SK-N-MC (cell line): ENCODE measurements around the gene C1QTNF8.
A peak's percentile ranks its signal among the peaks of the same experiment; 100 is the strongest.

Experiments
- DNase-seq: peaks from one replicate; pipeline ENCODE4 v3.0.0-alpha.2; 2011; ENCODE audit warnings: low read depth, low spot score
- H3K27ac ChIP-seq: fragments of 200-600 bp; sonication (generic); 2 replicates; pipeline ENCODE4 v1.5.1; 2016; ENCODE audit warnings: mixed run types
- H3K36me3 ChIP-seq: fragments of 200-600 bp; sonication (generic); 2 replicates; pipeline ENCODE4 v1.6.1; 2017; ENCODE audit warnings: antibody characterized with exemption, low read length, mixed read lengths; ENCODE audit not compliant: insufficient read depth
- H3K4me3 ChIP-seq: fragments of 200-600 bp; sonication (generic); 2 replicates; pipeline ENCODE4 v1.5.1; 2016
- H3K9ac ChIP-seq: fragments of 200-600 bp; sonication (generic); 2 replicates; pipeline ENCODE4 v1.8.0; 2017; ENCODE audit warnings: mixed run types, mixed read lengths; ENCODE audit not compliant: insufficient read length
- H3K9me3 ChIP-seq: fragments of 200-600 bp; sonication (generic); 2 replicates; pipeline ENCODE4 v1.6.1; 2017; ENCODE audit warnings: low read depth, mild to moderate bottlenecking, antibody characterized with exemption, low read length, moderate library complexity, mixed read lengths
- EZH2 ChIP-seq: fragments of 200-600 bp; sonication (generic); IDR thresholded peaks from one replicate; pipeline ENCODE4 v1.6.1; 2017; ENCODE audit warnings: antibody characterized with exemption
- FOXP2 ChIP-seq: optimal IDR thresholded peaks from 2 replicates; pipeline ENCODE3; 2011; ENCODE audit warnings: mild to moderate bottlenecking, moderate library complexity; ENCODE audit not compliant: insufficient read depth; ENCODE audit errors: extremely low read length, control extremely low read depth
- POLR2AphosphoS5 ChIP-seq: IDR thresholded peaks from 2 replicates; pipeline ENCODE4 v1.6.1; 2012; ENCODE audit warnings: mild to moderate bottlenecking, low read depth, low read length, borderline replicate concordance

Gene C1QTNF8

GRCh38 chr16:1050921-1051320, 45.1 kb downstream of the C1QTNF8 start:
- no peaks in the 10 kb centered on the region for H3K36me3 ChIP-seq
- H3K9ac ChIP-seq = no peak overlapping the region
- no peaks in the 10 kb centered on the region for H3K9me3 ChIP-seq
- no peak overlapping the region for H3K4me3 ChIP-seq
- DNase-seq = no peak
- TF ChIP-seq POLR2AphosphoS5 (no peak), FOXP2 (no peak), EZH2 (no peak)
- no peak overlapping the region for H3K27ac ChIP-seq

GRCh38 chr16:1050516-1050915, 45.5 kb downstream of the C1QTNF8 start:
- no peak overlapping the region for H3K27ac ChIP-seq
- no peak overlapping the region for H3K9ac ChIP-seq
- H3K36me3 ChIP-seq = no peaks in the 10 kb centered on the region
- no peak for TF ChIP-seq EZH2
- no peak for TF ChIP-seq FOXP2
- H3K9me3 ChIP-seq = no peaks in the 10 kb centered on the region
- DNase-seq = no peak
- H3K4me3 ChIP-seq = no peak overlapping the region

GRCh38 chr16:1049976-1050247, 46.1 kb downstream of the C1QTNF8 start:
- Histone ChIP-seq H3K9me3 (no peaks in the 10 kb centered on the region), H3K9ac (no peak overlapping the region), H3K36me3 (no peaks in the 10 kb centered on the region), H3K4me3 (no peak overlapping the region), H3K27ac (no peak overlapping the region)
- no peak for DNase-seq
- no peak for TF ChIP-seq FOXP2
- no peak for TF ChIP-seq POLR2AphosphoS5
- no peak for TF ChIP-seq EZH2

DNA sequence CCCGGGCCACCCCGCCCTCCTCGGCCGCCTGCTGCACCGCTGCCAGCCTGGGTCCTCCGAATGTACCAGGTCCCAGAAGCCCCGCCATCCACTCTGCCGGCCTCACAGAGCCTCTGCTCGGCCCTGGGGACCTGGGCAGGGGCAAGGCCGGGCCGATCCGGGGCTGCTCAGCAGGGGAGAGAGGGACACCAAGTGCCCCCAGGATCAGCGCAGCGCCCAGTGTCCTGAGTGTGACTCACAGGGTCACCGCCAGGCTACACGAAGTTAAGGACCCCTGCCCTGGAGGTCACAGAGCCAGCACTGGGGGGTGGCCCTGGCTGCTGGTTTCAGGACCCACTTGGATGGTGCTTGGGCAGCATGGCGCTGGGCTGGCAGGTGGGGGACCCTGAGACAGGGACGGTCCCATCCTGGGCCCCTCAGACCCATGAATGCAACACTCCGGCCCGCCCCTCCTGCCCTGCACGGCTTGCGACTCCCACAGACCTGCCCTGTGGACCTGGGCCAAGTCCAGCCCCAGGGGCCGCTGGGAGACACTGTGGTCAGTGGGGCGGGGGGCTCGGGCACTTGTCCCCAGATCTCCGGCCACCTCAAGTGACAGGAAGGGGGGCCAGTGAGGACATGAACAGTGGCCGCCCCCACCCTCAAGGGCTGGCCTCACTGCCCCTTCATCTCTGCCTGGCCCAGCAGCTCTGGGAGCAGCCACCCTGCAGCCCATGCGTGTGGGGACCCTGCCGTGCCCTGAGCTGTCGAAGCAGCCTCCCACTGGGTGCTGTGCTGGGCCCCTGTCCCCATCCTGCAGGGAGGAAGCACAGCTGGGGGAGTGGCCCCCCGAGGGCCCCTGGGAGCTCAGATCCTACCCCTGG, 46.7 kb downstream of the C1QTNF8 start:
- TF ChIP-seq FOXP2 = no peak
- no peak for TF ChIP-seq EZH2
- TF ChIP-seq POLR2AphosphoS5 = no peak
- Histone ChIP-seq H3K9ac (no peak overlapping the region), H3K9me3 (no peaks in the 10 kb centered on the region), H3K4me3 (no peak overlapping the region), H3K27ac (no peak overlapping the region), H3K36me3 (no peaks in the 10 kb centered on the region)
- DNase-seq = no peak

DNA sequence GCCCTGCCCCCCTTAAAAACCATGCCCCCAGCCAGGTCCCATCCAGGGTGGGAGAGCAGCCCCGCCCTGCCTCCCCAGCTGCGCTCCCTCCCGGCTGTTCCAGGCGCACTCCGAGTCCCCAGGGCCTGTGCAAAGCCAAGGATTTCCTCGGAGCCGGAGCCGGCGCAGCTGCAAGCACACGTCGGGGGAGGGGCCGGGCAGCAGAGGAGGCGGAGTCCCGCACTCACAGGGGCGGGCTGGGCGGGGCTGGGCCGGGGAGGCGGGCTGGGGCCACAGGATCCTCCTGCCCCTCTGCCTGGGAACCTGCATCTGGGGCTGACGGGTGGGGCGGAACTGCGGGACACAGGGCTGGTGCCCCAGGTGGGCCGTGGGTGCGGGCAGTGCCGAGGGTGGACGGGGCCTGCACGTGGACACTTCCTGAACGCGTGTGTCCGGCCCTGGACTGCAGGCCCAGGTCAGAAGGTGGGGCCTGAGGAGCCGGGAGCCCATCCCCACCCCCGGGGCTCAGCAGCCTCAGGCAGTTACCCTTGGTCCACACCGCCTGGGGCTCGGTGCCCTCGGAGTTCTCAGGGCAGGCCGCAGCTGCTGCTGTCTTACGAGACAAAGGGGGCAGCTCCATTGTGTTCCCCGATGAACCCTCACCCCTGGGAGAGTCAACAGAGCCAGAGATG, 47.5 kb downstream of the C1QTNF8 start:
- TF ChIP-seq EZH2 (no peak), POLR2AphosphoS5 (no peak), FOXP2 (peak; percentile 67)

GRCh38 chr16:1047801-1048200, 48.2 kb downstream of the C1QTNF8 start:
- Histone ChIP-seq H3K9ac (no peak overlapping the region), H3K4me3 (no peak overlapping the region), H3K27ac (peak overlapping the region; percentile 7; the same call in 1 of the 2 replicates), H3K36me3 (no peaks in the 10 kb centered on the region), H3K9me3 (no peaks in the 10 kb centered on the region)
- DNase-seq = no peak
- TF ChIP-seq POLR2AphosphoS5 (no peak), EZH2 (no peak), FOXP2 (no peak)

More for the DNA sequence above, 47.5 kb downstream of the C1QTNF8 start:
- 0 out of 2 replicates have a peak overlapping the region, but pooled peaks have one; percentile 7 for H3K27ac ChIP-seq
- H3K9ac ChIP-seq = no peak overlapping the region
- no peaks in the 10 kb centered on the region for H3K9me3 ChIP-seq
- no peaks in the 10 kb centered on the region for H3K36me3 ChIP-seq
- no peak for DNase-seq
- H3K4me3 ChIP-seq = peak overlapping the region; percentile 47

- Histone ChIP-seq H3K9ac (no peak overlapping the region), H3K27ac (no peak overlapping the region), H3K9me3 (no peaks in the 10 kb centered on the region), H3K36me3 (no peaks in the 10 kb centered on the region), H3K4me3 (no peak overlapping the region)
- TF ChIP-seq POLR2AphosphoS5 = no peak
- no peak for TF ChIP-seq EZH2
- TF ChIP-seq FOXP2 = no peak
- DNase-seq = no peak
Measured at GRCh38 chr16:1047123-1047522, 48.9 kb downstream of the C1QTNF8 start.

DNA sequence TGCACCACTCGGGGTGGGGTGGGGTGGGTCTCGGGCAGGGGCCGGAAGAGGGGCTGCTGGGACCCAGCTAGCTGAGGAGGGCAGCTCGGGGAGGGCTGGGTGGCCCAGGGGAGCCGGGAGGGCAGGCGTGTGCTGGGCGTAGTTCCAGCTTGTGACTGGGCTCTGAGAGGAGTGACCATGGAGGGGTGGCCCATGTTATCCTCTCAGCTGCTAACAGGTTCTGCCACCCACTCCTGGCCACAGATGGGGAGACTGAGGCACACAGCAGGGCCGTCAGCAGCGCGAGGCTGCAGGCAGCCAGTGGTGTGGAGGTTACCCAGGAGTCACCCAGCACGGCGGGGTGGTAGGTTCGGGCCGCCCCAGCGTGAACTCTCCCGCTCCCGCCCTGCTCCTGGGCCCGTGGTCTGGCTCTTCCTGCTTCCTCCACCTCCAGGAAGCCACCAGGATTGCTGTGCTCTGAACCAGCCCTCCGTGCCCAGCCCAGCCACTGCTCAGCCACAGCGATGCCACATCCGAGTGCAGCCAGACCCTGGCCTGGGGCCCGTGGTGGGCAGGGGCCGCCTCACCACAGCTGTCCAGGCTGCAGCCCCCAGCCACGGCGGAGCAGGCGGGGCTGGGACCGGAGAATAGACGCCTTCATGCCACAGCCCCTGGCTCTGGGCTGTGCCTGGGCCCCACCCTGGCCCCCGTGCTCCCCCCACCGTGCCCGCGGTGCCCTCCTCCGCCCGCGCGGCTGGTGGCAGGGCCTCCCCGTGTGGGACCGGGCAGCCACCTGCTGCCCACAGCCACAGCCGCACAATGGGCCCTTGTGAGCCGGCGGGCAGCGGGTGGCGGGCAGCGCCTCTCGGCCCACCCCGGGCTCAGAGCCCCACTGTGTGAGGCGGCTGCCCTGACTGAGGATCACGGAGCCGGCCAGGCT, 49.8 kb downstream of the C1QTNF8 start:
- Histone ChIP-seq H3K36me3 (no peaks in the 10 kb centered on the region), H3K9me3 (no peaks in the 10 kb centered on the region), H3K4me3 (no peak overlapping the region), H3K27ac (no peak overlapping the region; the same call in 1 of the 2 replicates), H3K9ac (no peak overlapping the region)
- DNase-seq = no peak
- TF ChIP-seq POLR2AphosphoS5 (no peak), EZH2 (no peak)
